Measurements from ENCODE around the gene FMNL2.

FMNL2 gene

GRCh38 chr2:152425765-152426727 lies 91.1 kb downstream of the FMNL2 start:
- DNase-seq (ENCODE audit: low read depth in 3 of 3): no peak

DNA sequence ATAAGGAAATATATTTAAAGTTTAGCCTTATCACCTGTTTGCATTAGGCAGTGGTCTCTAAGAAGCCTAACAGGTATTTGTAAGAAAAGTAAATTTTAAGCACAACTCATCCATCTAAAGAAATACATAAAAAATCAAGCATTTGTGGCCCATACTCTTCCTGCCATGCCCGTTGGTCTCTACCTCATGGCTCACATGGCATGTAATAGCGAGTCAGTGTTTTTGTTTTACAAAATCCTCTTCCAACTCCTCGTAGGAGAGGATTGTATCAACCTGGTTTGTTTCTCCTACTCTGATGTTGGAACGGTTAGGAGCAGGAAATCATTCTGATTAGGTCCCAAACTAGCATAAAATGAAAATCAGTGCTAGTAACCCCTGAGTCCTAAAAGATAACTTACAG lies 91.8 kb downstream of the FMNL2 start:
- no peak for DNase-seq (ENCODE audit: low read depth in 3 of 3)

DNA sequence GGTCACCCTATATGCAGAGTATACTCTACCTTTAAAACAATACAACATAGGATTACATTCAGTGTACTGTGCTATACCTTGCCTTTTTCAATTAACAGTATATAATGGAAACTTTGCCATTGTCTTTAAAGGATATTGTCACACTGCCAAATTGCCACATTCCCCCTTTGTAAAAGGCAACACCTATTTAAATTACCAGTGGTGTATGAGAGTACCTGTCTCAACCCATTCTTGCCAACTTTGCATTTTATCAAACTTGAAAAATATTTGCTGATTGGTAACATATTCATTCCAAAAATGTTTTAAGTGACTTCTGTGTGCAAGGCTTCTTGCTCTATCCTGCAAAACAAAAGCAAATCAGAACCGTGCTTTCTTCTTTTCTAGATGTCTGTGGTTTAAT lies 92.9 kb downstream of the FMNL2 start:
- no peak for DNase-seq (ENCODE audit: low read depth in 3 of 3)

GRCh38 chr2:152428800-152429582 lies 94.0 kb downstream of the FMNL2 start:
- no peak for DNase-seq (ENCODE audit: low read depth in 3 of 3)

- no peak for DNase-seq (ENCODE audit: low read depth in 3 of 3)
Measured at GRCh38 chr2:152430876-152431275, 95.9 kb downstream of the FMNL2 start.

DNA sequence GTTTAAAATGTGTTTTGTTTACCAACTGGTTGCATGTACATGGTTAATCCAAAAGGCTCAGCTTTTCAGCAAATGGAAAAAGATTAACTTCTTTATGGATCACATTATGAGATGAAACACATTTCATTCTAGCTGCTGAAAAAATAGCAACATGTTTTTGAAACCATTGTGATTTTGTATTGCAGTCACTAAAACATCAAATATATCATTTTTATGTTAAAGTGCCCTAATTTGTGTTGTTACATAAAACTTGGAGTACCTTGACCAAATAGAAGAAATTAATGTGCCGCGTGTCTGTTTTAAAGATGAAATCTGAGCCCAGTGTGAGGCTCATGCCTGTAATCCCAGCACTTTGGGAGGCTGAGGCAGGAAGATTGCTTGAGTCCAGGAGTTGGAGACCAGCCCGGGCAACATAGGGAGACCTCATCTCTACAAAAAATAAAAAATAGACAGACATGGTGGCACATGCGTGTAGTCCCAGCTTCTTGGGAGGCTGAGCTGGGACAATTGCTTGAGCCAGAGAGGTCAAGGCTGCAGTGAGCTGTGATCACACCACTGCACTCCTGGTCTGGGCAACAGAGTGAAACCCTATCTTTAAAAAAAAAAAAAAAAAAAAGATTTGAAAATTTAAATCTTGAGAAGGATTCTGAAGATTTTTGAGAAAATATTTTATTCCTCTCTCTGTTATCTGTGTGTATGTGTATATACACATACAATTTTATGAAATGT lies 96.6 kb downstream of the FMNL2 start:
- no peak for DNase-seq (ENCODE audit: low read depth in 3 of 3)

DNA sequence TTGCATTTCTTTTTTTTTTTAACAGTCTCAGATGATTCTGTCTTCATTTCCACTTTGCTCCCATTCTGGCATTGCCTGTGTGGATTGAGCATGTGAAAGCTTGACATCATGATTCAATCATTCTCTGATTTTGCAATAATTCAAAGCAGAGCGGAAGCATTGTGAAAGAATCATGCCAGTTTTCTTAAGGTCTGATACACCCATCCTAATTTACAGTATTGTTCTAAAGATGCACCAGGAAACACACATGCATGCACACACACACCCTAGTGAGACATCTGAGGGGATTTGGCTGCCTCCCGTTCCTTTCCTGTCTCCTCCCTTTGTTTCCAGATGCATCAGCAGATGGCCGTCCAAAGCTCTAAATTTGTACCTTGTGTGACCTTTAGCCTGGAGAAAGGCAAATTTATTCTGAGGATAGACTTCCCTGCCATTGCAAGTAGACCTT lies 97.3 kb downstream of the FMNL2 start:
- DNase-seq (ENCODE audit: low read depth in 3 of 3): no peak

DNA sequence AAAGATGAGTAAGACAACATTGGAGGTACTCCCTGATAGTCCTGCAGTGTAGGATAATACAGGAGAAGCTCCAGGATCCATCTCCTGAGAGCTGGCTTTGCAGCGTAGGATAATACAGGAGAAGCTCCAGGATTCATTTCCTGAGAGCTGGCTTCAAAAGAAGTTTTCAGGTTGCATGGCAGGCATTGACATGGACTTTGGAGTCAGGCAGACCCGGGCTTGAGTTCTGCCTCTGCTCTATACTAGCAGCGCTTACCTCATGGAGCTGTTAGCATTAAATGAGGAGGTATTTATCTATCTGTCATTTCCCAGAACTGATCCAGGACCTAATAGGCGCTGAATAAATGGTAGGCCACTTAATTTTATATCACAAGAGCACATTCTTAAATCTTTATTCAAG lies 97.8 kb downstream of the FMNL2 start:
- no peak for DNase-seq (ENCODE audit: low read depth in 3 of 3)

DNA sequence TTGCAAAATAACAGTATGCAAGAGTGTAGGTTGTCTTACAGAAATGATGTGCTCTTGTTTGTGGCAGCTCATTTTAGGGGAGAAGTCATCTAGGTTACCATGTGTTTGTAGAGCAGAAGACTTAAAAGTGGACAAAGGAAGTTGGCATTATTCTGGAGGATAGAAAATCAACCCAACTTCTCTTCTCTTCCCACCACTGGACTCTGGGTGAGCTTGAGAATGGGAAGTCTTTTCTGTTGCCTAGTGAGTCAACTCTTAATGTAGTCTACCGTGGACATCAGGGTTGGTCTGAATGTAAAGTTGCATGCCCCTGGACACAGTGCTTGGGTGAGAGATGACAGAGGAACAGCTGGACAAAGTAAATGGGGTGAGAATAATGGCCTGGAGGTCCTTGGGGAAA lies 98.3 kb downstream of the FMNL2 start:
- DNase-seq (ENCODE audit: low read depth in 3 of 3): no peak

DNA sequence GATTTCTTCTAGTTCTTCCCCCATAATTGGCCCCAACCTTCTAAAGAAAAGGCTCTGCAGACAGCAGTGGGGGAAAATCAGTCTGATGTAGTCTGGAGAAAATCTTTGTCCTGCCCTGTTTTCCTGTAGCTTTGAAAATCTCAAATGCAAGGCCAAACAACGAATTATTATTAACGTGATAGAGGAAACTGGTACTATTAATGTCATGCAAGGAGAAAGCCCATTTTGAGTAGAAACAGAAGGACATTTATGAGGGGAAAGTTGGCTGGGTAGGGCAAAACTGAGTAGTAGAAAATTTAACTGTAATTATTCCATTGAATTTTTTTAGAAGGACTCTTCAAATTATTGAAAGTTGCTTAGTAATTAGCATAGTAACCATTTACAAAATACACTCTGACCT lies 98.8 kb downstream of the FMNL2 start:
- no peak for DNase-seq (ENCODE audit: low read depth in 3 of 3)

- DNase-seq (ENCODE audit: low read depth in 3 of 3): no peak
Measured at GRCh38 chr2:152434395-152435182, 99.6 kb downstream of the FMNL2 start.

DNA sequence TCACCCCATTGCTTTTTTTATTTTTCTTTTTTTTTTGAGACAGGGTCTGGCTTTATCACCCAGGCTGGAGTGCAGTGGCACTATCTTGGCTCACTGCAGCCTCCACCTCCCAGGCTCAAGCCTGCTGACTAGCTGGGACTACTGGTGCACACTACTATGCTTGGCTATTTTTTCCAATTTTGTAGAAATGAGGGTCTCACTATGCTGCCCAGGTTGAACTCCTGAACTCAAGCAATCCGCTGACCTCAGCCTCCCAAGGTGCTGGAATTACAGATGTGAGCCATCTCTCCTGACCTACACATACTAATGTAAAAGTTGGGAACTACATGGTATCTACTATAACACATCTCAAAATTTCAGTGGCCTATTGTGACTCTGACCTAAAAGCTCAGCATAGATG lies 101.2 kb downstream of the FMNL2 start:
- no peak for DNase-seq (ENCODE audit: low read depth in 3 of 3)

GRCh38 chr2:152437276-152438108 lies 102.5 kb downstream of the FMNL2 start:
- DNase-seq (ENCODE audit: low read depth in 3 of 3): no peak

- no peak for DNase-seq (ENCODE audit: low read depth in 3 of 3)
Measured at GRCh38 chr2:152440049-152440448, 105.1 kb downstream of the FMNL2 start.

DNA sequence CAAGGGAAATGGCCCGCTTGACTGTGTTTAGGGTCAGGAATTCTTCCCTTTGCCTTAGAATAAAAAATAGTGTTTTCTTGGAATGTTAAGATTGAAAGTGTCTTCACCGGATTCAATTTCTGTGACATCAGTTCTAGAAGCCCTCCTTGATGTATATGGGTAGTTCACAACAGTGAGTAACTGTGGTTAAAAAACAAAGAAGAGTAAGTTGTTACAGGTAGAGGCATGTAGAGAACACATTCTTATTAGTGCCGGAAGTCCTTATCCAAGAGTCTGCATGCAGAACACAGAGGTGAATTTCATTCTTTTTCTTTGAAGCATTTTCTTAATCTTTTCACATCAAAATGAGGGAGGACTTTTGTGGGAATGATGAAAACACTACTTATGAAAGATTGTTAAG lies 105.5 kb downstream of the FMNL2 start:
- no peak for DNase-seq (ENCODE audit: low read depth in 3 of 3)

- DNase-seq (ENCODE audit: low read depth in 3 of 3): no peak
Measured at GRCh38 chr2:152441961-152442360, 107.0 kb downstream of the FMNL2 start.

DNA sequence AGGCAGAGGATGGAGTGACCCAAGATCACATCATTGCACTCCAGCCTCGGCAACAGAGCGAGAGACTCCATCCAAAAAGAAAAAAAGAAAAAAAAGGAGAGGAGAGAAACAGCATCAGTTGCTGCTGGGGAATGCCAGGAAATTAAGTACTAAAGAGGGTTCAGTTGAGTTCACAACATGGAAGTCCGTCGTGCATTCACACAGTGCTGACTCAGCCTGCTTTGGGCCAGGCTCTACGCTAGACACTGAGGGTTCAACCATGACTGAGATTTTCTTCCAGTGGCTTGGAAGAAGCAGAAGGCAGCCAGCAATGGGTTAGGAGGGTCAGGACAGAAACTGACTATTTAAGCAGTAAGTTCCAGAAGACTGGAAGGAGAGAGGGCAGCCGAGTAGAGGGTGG lies 108.8 kb downstream of the FMNL2 start:
- DNase-seq (ENCODE audit: low read depth in 3 of 3): no peak

GRCh38 chr2:152444448-152444847 lies 109.5 kb downstream of the FMNL2 start:
- no peak for DNase-seq (ENCODE audit: low read depth in 3 of 3)

GRCh38 chr2:152445375-152445774 lies 110.4 kb downstream of the FMNL2 start:
- no peak for DNase-seq (ENCODE audit: low read depth in 3 of 3)

GRCh38 chr2:152445791-152446201 lies 110.8 kb downstream of the FMNL2 start:
- DNase-seq (ENCODE audit: low read depth in 3 of 3): no peak

Measured in stimulated activated CD4-positive, alpha-beta T cell treated with anti-CD3 and anti-CD28 coated beads, TNF-alpha, amount 100 ng/mL, for 48 hours (primary cell).